HG02938 (cell line): ENCODE measurements around the gene KRTAP1-3.
"Not testable (repeated sequence)": the region's sequence is repeated elsewhere in the genome, so short reads cannot be mapped to it uniquely, and the experiment has no call there.

Experiments used
- ATAC-seq: cut with Tn5 transposase; IDR thresholded peaks from one replicate; pipeline ENCODE4 v1.9.1; 2021; ENCODE audit warnings: mild to moderate bottlenecking, moderate library complexity; ENCODE audit not compliant: unreplicated experiment

Gene KRTAP1-3

GRCh38 chr17:41054556-41054955, 19.9 kb upstream of the KRTAP1-3 start:
- ATAC-seq, result not testable (repeated sequence)

GRCh38 chr17:41054025-41054424, 19.4 kb upstream of the KRTAP1-3 start:
- ATAC-seq, result no peak

GRCh38 chr17:41052566-41052965, 17.9 kb upstream of the KRTAP1-3 start:
- ATAC-seq, result no peak

GRCh38 chr17:41049110-41049509, 14.4 kb upstream of the KRTAP1-3 start:
- ATAC-seq, result no peak

GRCh38 chr17:41048441-41048840, 13.8 kb upstream of the KRTAP1-3 start:
- ATAC-seq, result no peak

- not testable (repeated sequence) for ATAC-seq
Measured at GRCh38 chr17:41046735-41047465, 12.2 kb upstream of the KRTAP1-3 start, which contains the start of gene KRTAP2-1. KRTAP2-1 (minus strand) TSS chr17:41047316; CDS start chr17:41047267, 49 bp downstream.

GRCh38 chr17:41042953-41043352, 8.3 kb upstream of the KRTAP1-3 start:
- no peak for ATAC-seq

GRCh38 chr17:41040783-41041571, 6.3 kb upstream of the KRTAP1-3 start, which contains the start of gene KRTAP1-1:
KRTAP1-1 (minus strand) TSS chr17:41041450; CDS start chr17:41041397, 53 bp downstream.
- not testable (repeated sequence) for ATAC-seq

GRCh38 chr17:41037853-41038350, 3.2 kb upstream of the KRTAP1-3 start:
- ATAC-seq, result no peak

GRCh38 chr17:41029633-41030245, 4.9 kb downstream of the KRTAP1-3 start, which contains the start of gene KRTAP1-4:
KRTAP1-4 (minus strand) TSS chr17:41030195; CDS start chr17:41030078, 117 bp downstream.
- no peak for ATAC-seq

GRCh38 chr17:41026715-41027471, 7.8 kb downstream of the KRTAP1-3 start, which contains the start of gene KRTAP1-5:
KRTAP1-5 (minus strand) TSS chr17:41027208; CDS start chr17:41027155, 53 bp downstream.
- no peak for ATAC-seq

GRCh38 chr17:41024697-41025096, 10.0 kb downstream of the KRTAP1-3 start:
- no peak for ATAC-seq

- ATAC-seq, result no peak
Measured at GRCh38 chr17:41020336-41020735, 14.3 kb downstream of the KRTAP1-3 start.

- ATAC-seq, result no peak
Measured at GRCh38 chr17:41019415-41019814, 15.3 kb downstream of the KRTAP1-3 start.

GRCh38 chr17:41018541-41018940, 16.1 kb downstream of the KRTAP1-3 start:
- ATAC-seq, result no peak

GRCh38 chr17:41016578-41017215, 18.0 kb downstream of the KRTAP1-3 start:
- ATAC-seq, result no peak

GRCh38 chr17:41015454-41015853, 19.2 kb downstream of the KRTAP1-3 start:
- no peak for ATAC-seq

- no peak for ATAC-seq
Measured at GRCh38 chr17:41013606-41014005, 21.1 kb downstream of the KRTAP1-3 start.

GRCh38 chr17:41013181-41013580, 21.5 kb downstream of the KRTAP1-3 start:
- no peak for ATAC-seq
